Activated CD8-positive, alpha-beta memory T cell treated with anti-CD3 and anti-CD28 coated beads for 24 hours (primary cell): Measurements from ENCODE around the gene STX2.

Experiments used
- DNase-seq: peaks from one replicate; pipeline ENCODE4 v3.0.0-alpha.2; 2020

STX2 gene

GRCh38 chr12:130829391-130830245 is 9.4 kb downstream of the STX2 start:
- no peak for DNase-seq

GRCh38 chr12:130828895-130829294 is 10.2 kb downstream of the STX2 start:
- no peak for DNase-seq

- DNase-seq = no peak
Observed at GRCh38 chr12:130827432-130827831, 11.6 kb downstream of the STX2 start.

GRCh38 chr12:130826151-130826801 is 12.8 kb downstream of the STX2 start:
- DNase-seq = peak; percentile 93

GRCh38 chr12:130825771-130826150 is 13.3 kb downstream of the STX2 start:
- no peak for DNase-seq

GRCh38 chr12:130819681-130820080 is 19.4 kb downstream of the STX2 start:
- no peak for DNase-seq

GRCh38 chr12:130818635-130819576 is 20.1 kb downstream of the STX2 start:
- peak; percentile 94 for DNase-seq

GRCh38 chr12:130818272-130818634 is 20.8 kb downstream of the STX2 start:
- DNase-seq = peak; percentile 64

- DNase-seq = no peak
Observed at GRCh38 chr12:130817804-130818203, 21.2 kb downstream of the STX2 start.

- no peak for DNase-seq
Observed at GRCh38 chr12:130816097-130816496, 23.0 kb downstream of the STX2 start.

- no peak for DNase-seq
Observed at GRCh38 chr12:130815028-130815741, 23.9 kb downstream of the STX2 start.

- no peak for DNase-seq
Observed at GRCh38 chr12:130813949-130814348, 25.1 kb downstream of the STX2 start.

GRCh38 chr12:130813436-130813835 is 25.6 kb downstream of the STX2 start:
- no peak for DNase-seq

GRCh38 chr12:130809791-130810190 is 29.3 kb downstream of the STX2 start:
- no peak for DNase-seq

- DNase-seq = no peak
Observed at GRCh38 chr12:130807309-130807708, 31.7 kb downstream of the STX2 start.

GRCh38 chr12:130806574-130806973 is 32.5 kb downstream of the STX2 start:
- no peak for DNase-seq

- DNase-seq = no peak
Observed at GRCh38 chr12:130805635-130806034, 33.4 kb downstream of the STX2 start.

GRCh38 chr12:130804216-130804615 is 34.8 kb downstream of the STX2 start:
- no peak for DNase-seq

GRCh38 chr12:130803702-130804101 is 35.3 kb downstream of the STX2 start:
- no peak for DNase-seq

- DNase-seq = peak; percentile 11
Observed at GRCh38 chr12:130800312-130800711, 38.7 kb downstream of the STX2 start.

GRCh38 chr12:130799051-130799450 is 40.0 kb downstream of the STX2 start:
- no peak for DNase-seq

- DNase-seq = peak; percentile 65
Observed at GRCh38 chr12:130796985-130797686, 41.9 kb downstream of the STX2 start.
